Activated CD8-positive, alpha-beta T cell treated with anti-CD3 and anti-CD28 coated beads, Interleukin-2, amount 10 ng/mL, durations not matched to agents 7 days and 5 days (primary cell): ENCODE results near the gene HSPA14. TPM values are rescaled to one million over a fixed set of nuclear protein-coding genes. Genes with fewer than 3 reads are reported as not detected.
A peak's percentile ranks its signal among the peaks of the same experiment; 100 is the strongest.
"Not testable (repeated sequence)": the region's sequence is repeated elsewhere in the genome, so short reads cannot be mapped to it uniquely, and the experiment has no call there.

ENCODE experiments used
- ATAC-seq: fragments of 150-1000 bp; cut with Tn5 transposase; one replicate; pipeline ENCODE4 v1.10.0; 2021; ENCODE audit warnings: moderate library complexity
- CTCF ChIA-PET: fragments of 350-600 bp; sonication (Branson Sonifier 250); formaldehyde crosslinking; loops from one replicate; lab custom pipeline; 2021; ENCODE audit warnings: antibody characterized with exemption; lab: Charles Lee
- POLR2A ChIA-PET: fragments of 350-600 bp; sonication (Branson Sonifier 250); formaldehyde crosslinking; loops from one replicate; lab custom pipeline; 2021; ENCODE audit warnings: antibody characterized with exemption; lab: Charles Lee
- DNase-seq: peaks from one replicate; pipeline ENCODE4 v3.0.0-alpha.2; 2020
- H3K27ac Mint-ChIP-seq: one replicate; pipeline ENCODE4 v1.8.0; 2021; ENCODE audit warnings: mild to moderate bottlenecking, mixed read lengths
- H3K27me3 Mint-ChIP-seq: one replicate; pipeline ENCODE4 v1.8.0; 2021; ENCODE audit warnings: low read depth, mixed read lengths
- H3K36me3 Mint-ChIP-seq: one replicate; pipeline ENCODE4 v1.8.0; 2021; ENCODE audit warnings: low read depth, mixed read lengths
- H3K4me1 Mint-ChIP-seq: one replicate; pipeline ENCODE4 v1.8.0; 2021; ENCODE audit warnings: low read depth, mixed read lengths
- H3K4me3 Mint-ChIP-seq: one replicate; pipeline ENCODE4 v1.8.0; 2021; ENCODE audit warnings: mild to moderate bottlenecking, mixed read lengths
- H3K9me3 Mint-ChIP-seq: one replicate; pipeline ENCODE4 v1.8.0; 2022; ENCODE audit warnings: mixed read lengths; ENCODE audit not compliant: insufficient read depth
- total RNA-seq, 2 experiments: library from RNA; stranded (reverse); gene quantifications; one replicate each; pipeline ENCODE4 v1.2.3, GENCODE V29; 2021

Gene HSPA14
- total RNA-seq: 10 to 100 TPM; 28.9 to 31.4 TPM

GRCh38 chr10:14837757-14838581 is at the start of gene HSPA14, which contains the start of the genes CDNF and MSANTD7:
Gene HSPA14 (plus strand): TSS chr10:14838306. CDS start chr10:14838403, 97 bp downstream.
Gene CDNF (minus strand): TSS chr10:14838037. CDS start chr10:14837946, 91 bp downstream.
Gene MSANTD7 (plus strand): TSS chr10:14838306. CDS start chr10:14842285, 3,979 bp downstream.
- ChIA-PET POLR2A (interaction anchor here (0.5 to 3.4 kb wide), 33 partner anchors 10 to 653 kb away, joined by 3 to 24 read pairs (median 4); partner anchors contain the start of genes DCLRE1C, MEIG1 and SUV39H2), CTCF (interaction anchor here (0.7 to 4.5 kb wide), 24 partner anchors 9 to 341 kb away, joined by 3 to 32 read pairs (median 4); partner anchors contain the start of gene SUV39H2)
- peak; percentile 94 for ATAC-seq
- peaks cover 32% of the 10 kb centered on the region for H3K36me3 Mint-ChIP-seq
- no peaks in the 10 kb centered on the region for H3K27me3 Mint-ChIP-seq
- no peaks in the 10 kb centered on the region for H3K9me3 Mint-ChIP-seq
- peaks cover 24% of the 10 kb centered on the region for H3K4me1 Mint-ChIP-seq
- peak within 1 kb of the TSS; percentile 90 for H3K4me3 Mint-ChIP-seq
- peak; percentile 100 for DNase-seq
- H3K27ac Mint-ChIP-seq: peak within 1 kb of the TSS; percentile 96

- ChIA-PET CTCF (no interaction called here), POLR2A (no interaction called here)
- Mint-ChIP-seq H3K4me1 (no peaks in the 10 kb centered on the region), H3K27ac (no peak overlapping the region), H3K9me3 (no peaks in the 10 kb centered on the region), H3K36me3 (no peaks in the 10 kb centered on the region), H3K4me3 (no peak overlapping the region), H3K27me3 (peaks cover 24% of the 10 kb centered on the region)
- no peak for DNase-seq
- no peak for ATAC-seq
Observed at GRCh38 chr10:14798636-14799035, 39.5 kb upstream of the HSPA14 start.

- no peaks in the 10 kb centered on the region for H3K9me3 Mint-ChIP-seq
- H3K4me1 Mint-ChIP-seq: no peaks in the 10 kb centered on the region
- DNase-seq (no peak), ATAC-seq (no peak)
- peaks cover 24% of the 10 kb centered on the region for H3K27me3 Mint-ChIP-seq
- POLR2A ChIA-PET: no interaction called here
- no peaks in the 10 kb centered on the region for H3K36me3 Mint-ChIP-seq
- H3K4me3 Mint-ChIP-seq: no peak overlapping the region
- CTCF ChIA-PET: no interaction called here
- H3K27ac Mint-ChIP-seq: no peak overlapping the region
Observed at GRCh38 chr10:14800397-14800796, 37.7 kb upstream of the HSPA14 start.

GRCh38 chr10:14801723-14802122 is 36.4 kb upstream of the HSPA14 start:
- POLR2A ChIA-PET: no interaction called here

GRCh38 chr10:14803827-14804226 is 34.3 kb upstream of the HSPA14 start:
- no peak overlapping the region for H3K4me3 Mint-ChIP-seq
- H3K36me3 Mint-ChIP-seq: no peaks in the 10 kb centered on the region
- no peak overlapping the region for H3K27ac Mint-ChIP-seq
- DNase-seq: no peak
- CTCF ChIA-PET: no interaction called here
- H3K9me3 Mint-ChIP-seq: no peaks in the 10 kb centered on the region
- no peak for ATAC-seq
- POLR2A ChIA-PET: no interaction called here
- peaks cover 1% of the 10 kb centered on the region for H3K4me1 Mint-ChIP-seq
- peaks cover 23% of the 10 kb centered on the region for H3K27me3 Mint-ChIP-seq

More at GRCh38 chr10:14801723-14802122, 36.4 kb upstream of the HSPA14 start:
- Mint-ChIP-seq H3K27ac (no peak overlapping the region), H3K27me3 (peaks cover 24% of the 10 kb centered on the region), H3K4me3 (no peak overlapping the region), H3K36me3 (no peaks in the 10 kb centered on the region), H3K9me3 (no peaks in the 10 kb centered on the region), H3K4me1 (no peaks in the 10 kb centered on the region)
- ATAC-seq (no peak), DNase-seq (no peak)
- CTCF ChIA-PET: no interaction called here

GRCh38 chr10:14806318-14806717 is 31.8 kb upstream of the HSPA14 start:
- CTCF ChIA-PET: no interaction called here
- Mint-ChIP-seq H3K36me3 (no peaks in the 10 kb centered on the region), H3K4me1 (peaks cover 1% of the 10 kb centered on the region), H3K27ac (no peak overlapping the region), H3K9me3 (no peaks in the 10 kb centered on the region), H3K27me3 (peaks cover 11% of the 10 kb centered on the region), H3K4me3 (no peak overlapping the region)
- DNase-seq (no peak), ATAC-seq (no peak)
- POLR2A ChIA-PET: no interaction called here

- Mint-ChIP-seq H3K4me1 (peaks cover 14% of the 10 kb centered on the region), H3K36me3 (no peaks in the 10 kb centered on the region), H3K27me3 (peaks cover 5% of the 10 kb centered on the region), H3K4me3 (no peak overlapping the region), H3K9me3 (no peaks in the 10 kb centered on the region), H3K27ac (no peak overlapping the region)
- ChIA-PET CTCF (interaction anchor here (2.0 kb wide), 1 partner anchor 12 kb away, joined by 7 read pairs; no protein-coding TSS in a partner anchor), POLR2A (no interaction called here)
- DNase-seq: no peak
- no peak for ATAC-seq
Observed at GRCh38 chr10:14810969-14811953, 26.8 kb upstream of the HSPA14 start.

GRCh38 chr10:14812271-14812670 is 25.8 kb upstream of the HSPA14 start:
- peaks cover 14% of the 10 kb centered on the region for H3K4me1 Mint-ChIP-seq
- ChIA-PET CTCF (interaction anchor here (2.0 kb wide), 1 partner anchor 11 kb away, joined by 7 read pairs; no protein-coding TSS in a partner anchor), POLR2A (no interaction called here)
- H3K36me3 Mint-ChIP-seq: no peaks in the 10 kb centered on the region
- H3K27ac Mint-ChIP-seq: no peak overlapping the region
- ATAC-seq: no peak
- DNase-seq: no peak
- peaks cover 2% of the 10 kb centered on the region for H3K27me3 Mint-ChIP-seq
- H3K9me3 Mint-ChIP-seq: no peaks in the 10 kb centered on the region
- H3K4me3 Mint-ChIP-seq: no peak overlapping the region

- CTCF ChIA-PET: interaction anchor here (0.9 to 1.2 kb wide), 2 partner anchors 27 to 316 kb away, joined by 3 read pairs; no protein-coding TSS in a partner anchor
- DNase-seq: no peak
- no peaks in the 10 kb centered on the region for H3K9me3 Mint-ChIP-seq
Observed at GRCh38 chr10:14815681-14816080, 22.4 kb upstream of the HSPA14 start.

GRCh38 chr10:14816717-14817116 is 21.4 kb upstream of the HSPA14 start:
- CTCF ChIA-PET: interaction anchor here (0.9 to 1.2 kb wide), 2 partner anchors 28 to 317 kb away, joined by 3 read pairs; no protein-coding TSS in a partner anchor
- ATAC-seq, H3K27me3 Mint-ChIP-seq, H3K9me3 Mint-ChIP-seq, H3K36me3 Mint-ChIP-seq, H3K27ac Mint-ChIP-seq, POLR2A ChIA-PET, H3K4me3 Mint-ChIP-seq, DNase-seq: not testable (repeated sequence)
- peaks cover 17% of the 10 kb centered on the region for H3K4me1 Mint-ChIP-seq

More at GRCh38 chr10:14815681-14816080, 22.4 kb upstream of the HSPA14 start:
- POLR2A ChIA-PET: no interaction called here
- Mint-ChIP-seq H3K4me3 (no peak overlapping the region), H3K4me1 (peaks cover 15% of the 10 kb centered on the region), H3K36me3 (no peaks in the 10 kb centered on the region), H3K27me3 (no peaks in the 10 kb centered on the region), H3K27ac (no peak overlapping the region)
- no peak for ATAC-seq
